GM18867 (cell line): ENCODE data around the gene FCF1.

Experiments used
- ATAC-seq: cut with Tn5 transposase; IDR thresholded peaks from one replicate; pipeline ENCODE4 v1.9.1; 2021; ENCODE audit warnings: mild to moderate bottlenecking, moderate library complexity; ENCODE audit not compliant: unreplicated experiment

Gene FCF1

GRCh38 chr14:74762917-74763802, 50.2 kb downstream of the FCF1 start, which contains the start of gene YLPM1:
Gene YLPM1, plus strand, starts transcription at chr14:74763316. Its CDS starts 174 bp downstream, at chr14:74763490.
- ATAC-seq, result peak; percentile 92

GRCh38 chr14:74763803-74764531, 51.0 kb downstream of the FCF1 start:
- no peak for ATAC-seq

GRCh38 chr14:74765721-74766120, 52.8 kb downstream of the FCF1 start:
- ATAC-seq, result no peak

- ATAC-seq, result no peak
Observed at GRCh38 chr14:74771399-74771798, 58.5 kb downstream of the FCF1 start.

DNA sequence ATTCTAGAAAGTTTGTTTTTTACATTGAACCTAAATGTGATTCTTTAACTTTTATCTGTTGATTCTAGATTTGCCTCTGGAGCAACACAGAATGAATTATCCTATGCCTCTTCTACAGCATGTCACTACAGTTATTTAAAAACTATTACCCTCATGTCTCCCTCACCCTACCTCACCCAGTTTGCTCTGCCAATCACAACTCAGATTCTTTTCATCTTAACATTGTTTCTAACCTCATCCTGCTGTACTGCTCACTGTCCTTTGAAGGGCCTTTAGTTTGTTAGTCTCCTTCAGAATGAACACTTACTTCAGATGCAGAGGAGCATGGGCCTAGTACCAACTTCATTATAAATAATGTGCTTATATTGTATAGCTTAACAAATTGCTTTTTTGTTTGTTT, 71.7 kb downstream of the FCF1 start:
- ATAC-seq, result no peak

DNA sequence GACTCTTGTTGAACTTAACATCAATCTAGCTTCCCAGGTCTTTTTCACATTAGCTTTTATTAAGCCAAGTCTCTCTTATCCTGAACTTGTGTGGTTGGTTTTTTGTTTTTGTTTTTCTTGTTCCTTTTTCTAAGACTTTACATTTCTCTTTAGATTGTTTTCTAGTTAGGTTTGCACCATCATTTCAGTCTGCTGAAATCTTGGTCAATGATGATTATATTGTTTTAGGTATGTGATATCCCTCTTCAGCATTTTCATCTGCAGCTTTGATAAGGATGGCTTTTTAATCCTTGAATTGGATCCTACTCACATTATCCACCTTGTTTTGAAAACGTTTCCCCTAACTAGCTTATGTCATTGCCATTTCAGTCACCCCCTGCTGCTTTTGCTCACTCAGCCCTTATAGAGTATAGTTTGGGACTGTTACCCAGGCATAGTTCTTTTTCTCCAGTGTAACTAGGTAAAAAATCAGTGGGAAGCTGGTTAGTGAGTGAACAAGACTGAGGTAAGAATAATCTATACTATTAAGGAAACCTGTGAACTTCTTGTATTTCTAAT, 72.2 kb downstream of the FCF1 start:
- ATAC-seq, result no peak

GRCh38 chr14:74786796-74787315, 73.9 kb downstream of the FCF1 start:
- no peak for ATAC-seq
